GM21529 (cell line): ENCODE data around the gene MEIS1.
"Not testable (repeated sequence)": the region's sequence is repeated elsewhere in the genome, so short reads cannot be mapped to it uniquely, and the experiment has no call there.

Experiments
- ATAC-seq: cut with Tn5 transposase; IDR thresholded peaks from one replicate; pipeline ENCODE4 v1.9.1; 2021; ENCODE audit not compliant: unreplicated experiment

MEIS1 gene

GRCh38 chr2:66434679-66435548, at the start of gene MEIS1:
Gene MEIS1 (plus strand): TSS chr2:66435125. CDS start chr2:66435857, 732 bp downstream.
- peak; percentile 77 for ATAC-seq

GRCh38 chr2:66387016-66387753, 47.7 kb upstream of the MEIS1 start:
- ATAC-seq, result no peak

GRCh38 chr2:66389651-66390131, 45.2 kb upstream of the MEIS1 start:
- no peak for ATAC-seq

DNA sequence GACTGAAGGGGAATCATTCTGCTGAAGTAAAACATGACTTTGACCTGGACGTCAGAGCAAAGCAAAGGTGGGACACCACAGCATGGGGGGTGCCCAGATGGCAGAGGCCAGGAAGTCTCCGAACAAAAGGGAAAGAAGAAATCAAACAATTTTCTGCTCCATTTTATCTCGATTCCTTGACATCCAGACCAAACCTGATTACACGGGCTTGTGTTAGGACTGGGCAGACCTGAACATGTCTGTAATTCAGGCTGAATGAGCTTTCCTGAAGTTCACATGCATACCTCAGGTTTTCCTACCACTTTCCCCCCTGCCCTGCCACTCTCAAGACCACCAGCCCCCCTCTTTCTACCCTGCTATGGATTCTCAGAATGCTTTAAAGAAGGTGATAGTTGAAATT, 44.8 kb upstream of the MEIS1 start:
- ATAC-seq, result no peak

DNA sequence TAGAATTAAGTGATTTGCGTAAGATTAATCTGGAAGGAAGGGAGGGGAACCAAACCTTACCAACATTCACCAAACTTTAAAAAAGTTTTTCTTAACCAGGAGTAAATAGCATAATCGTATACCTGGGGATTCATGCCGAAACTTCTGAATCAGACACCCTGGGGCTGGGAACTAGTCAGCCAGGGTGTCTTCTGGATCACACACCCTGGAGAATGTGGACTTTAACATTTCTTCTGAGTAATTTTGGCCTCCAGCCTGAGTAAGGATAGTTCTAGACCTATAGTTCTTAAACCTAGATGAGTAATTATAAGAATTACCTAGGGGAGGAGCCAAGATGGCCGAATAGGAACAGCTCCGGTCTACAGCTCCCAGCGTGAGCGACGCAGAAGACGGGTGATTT, 44.1 kb upstream of the MEIS1 start:
- ATAC-seq, result no peak

DNA sequence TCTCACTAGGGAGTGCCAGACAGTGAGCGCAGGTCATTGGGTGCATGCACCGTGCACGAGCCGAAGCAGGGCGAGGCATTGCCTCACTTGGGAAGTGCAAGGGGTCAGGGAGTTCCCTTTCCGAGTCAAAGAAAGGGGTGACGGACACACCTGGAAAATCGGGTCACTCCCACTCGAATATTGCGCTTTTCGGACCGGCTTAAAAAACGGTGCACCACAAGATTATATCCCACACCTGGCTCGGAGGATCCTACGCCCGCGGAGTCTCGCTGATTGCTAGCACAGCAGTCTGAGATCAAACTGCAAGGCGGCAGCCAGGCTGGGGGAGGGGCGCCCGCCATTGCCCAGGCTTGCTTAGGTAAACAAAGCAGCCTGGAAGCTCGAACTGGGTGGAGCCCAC, 43.7 kb upstream of the MEIS1 start:
- ATAC-seq, result not testable (repeated sequence)

DNA sequence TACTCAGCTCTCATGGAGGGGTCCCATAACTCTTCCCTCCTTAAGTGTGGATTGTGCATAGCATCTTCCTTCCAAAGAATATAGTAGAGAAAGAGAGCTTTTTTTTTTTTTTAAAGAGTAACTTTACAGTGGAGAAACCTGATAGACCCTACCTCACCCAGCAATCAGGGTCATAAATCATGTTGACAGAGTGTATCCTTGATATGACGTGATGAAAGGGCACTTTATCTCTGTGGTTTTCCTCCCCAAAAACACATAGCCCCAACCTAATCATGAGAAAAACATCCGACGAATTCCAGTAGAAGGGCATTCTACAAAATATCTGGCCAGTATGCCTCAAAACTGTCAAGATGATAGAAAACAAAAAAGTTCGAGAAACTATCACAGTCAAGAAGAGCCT, 29.5 kb upstream of the MEIS1 start:
- no peak for ATAC-seq

DNA sequence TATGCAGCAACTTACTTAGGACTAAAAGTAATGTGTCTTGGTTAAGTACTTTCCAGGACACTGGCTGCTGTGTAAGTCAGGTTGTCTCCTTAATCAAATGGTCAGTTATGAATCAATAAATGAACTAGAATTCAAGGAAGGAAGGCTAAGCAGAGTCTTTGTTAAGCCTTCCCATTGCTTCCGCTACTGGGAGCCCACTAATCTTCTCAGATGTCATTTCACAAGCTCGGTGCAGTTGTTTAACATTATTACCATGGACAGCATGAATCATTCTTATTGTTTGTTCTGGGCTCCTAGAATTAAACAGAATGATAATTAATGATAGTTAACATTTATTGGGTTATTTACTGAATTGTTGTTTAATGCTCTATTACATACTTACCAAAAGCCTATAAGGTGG, 26.0 kb upstream of the MEIS1 start:
- ATAC-seq, result no peak

- ATAC-seq, result no peak
Measured at GRCh38 chr2:66412874-66413273, 22.1 kb upstream of the MEIS1 start.

DNA sequence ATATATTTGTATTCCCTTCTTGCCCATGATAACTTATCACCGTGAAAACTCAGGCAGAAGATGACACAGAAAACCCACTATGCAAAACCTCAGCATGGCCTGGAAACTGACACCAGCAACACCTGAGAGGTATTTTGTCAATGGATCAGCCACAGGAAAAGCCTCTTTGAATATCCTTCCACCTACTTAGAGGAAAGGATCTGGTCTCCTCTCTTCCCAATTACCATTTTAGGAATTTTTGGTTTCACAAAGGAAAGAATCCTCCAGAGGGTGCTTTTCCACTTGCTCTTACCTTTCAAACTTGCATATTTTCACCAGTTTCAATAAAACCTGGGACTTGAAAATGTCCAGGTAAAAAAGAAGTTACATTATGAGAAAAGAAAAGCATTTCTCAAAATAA, 20.0 kb upstream of the MEIS1 start:
- ATAC-seq, result no peak

- ATAC-seq, result no peak
Measured at GRCh38 chr2:66418381-66418780, 16.5 kb upstream of the MEIS1 start.

DNA sequence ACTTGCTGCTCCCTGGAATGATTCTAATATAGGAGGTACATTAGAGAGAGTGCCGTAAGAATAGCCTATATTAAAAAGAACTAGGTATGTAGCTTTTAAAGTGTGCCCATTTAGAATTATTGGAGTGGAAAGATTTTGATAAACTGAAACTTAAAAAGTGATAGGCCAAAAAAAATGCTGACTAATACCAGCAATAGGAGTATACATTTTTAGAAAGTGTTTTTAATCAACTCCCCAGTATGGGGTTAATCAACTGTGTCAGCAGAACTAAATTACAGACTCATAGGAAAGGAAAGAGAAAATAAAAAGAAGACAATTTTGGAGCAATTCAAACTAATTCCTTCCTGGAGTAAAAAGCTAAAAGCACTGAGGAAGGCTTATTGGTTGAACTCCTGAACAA, 13.3 kb upstream of the MEIS1 start:
- no peak for ATAC-seq

GRCh38 chr2:66423391-66424124, 11.4 kb upstream of the MEIS1 start:
- ATAC-seq, result no peak

- ATAC-seq, result no peak
Measured at GRCh38 chr2:66426244-66427111, 8.4 kb upstream of the MEIS1 start.

GRCh38 chr2:66427300-66427699, 7.6 kb upstream of the MEIS1 start:
- ATAC-seq, result no peak

GRCh38 chr2:66428986-66429612, 5.8 kb upstream of the MEIS1 start:
- no peak for ATAC-seq

DNA sequence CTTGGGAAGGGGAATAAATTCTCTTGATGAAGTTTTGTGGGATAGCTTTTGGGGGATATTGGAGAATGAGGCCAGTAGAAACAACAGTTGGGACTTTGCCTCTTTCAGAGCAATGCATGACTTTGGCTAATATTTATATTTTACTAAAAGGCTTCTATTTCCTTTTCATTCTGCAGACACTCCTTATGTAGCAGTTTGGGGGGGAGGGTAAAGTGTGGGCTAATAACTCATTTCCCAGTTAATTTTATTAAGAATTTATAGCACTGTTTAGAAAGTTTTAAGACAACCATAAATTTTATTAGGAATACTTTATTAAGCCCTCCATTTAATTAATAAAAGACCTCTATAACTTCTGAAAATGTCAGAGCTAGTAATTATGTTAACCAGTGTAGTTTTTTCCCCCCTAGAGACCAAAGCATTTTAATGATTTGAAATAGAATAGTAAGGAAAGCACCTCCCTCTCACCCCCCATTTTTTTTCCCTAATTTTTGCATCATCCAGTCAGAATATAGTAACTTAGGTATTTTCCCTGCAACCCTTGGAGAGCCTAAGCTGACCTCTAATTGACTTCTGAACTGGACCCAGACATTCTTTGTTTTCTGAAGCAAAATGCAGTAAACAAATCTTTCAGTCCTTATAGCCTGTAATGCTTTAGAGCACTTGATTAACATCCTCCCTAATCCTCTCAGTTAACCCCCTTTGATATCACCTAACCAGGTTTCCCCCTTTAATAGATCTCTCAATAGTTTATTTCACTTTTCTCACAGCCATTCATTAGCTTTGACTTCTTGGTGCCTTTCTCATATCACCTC, 5.0 kb upstream of the MEIS1 start:
- no peak for ATAC-seq

DNA sequence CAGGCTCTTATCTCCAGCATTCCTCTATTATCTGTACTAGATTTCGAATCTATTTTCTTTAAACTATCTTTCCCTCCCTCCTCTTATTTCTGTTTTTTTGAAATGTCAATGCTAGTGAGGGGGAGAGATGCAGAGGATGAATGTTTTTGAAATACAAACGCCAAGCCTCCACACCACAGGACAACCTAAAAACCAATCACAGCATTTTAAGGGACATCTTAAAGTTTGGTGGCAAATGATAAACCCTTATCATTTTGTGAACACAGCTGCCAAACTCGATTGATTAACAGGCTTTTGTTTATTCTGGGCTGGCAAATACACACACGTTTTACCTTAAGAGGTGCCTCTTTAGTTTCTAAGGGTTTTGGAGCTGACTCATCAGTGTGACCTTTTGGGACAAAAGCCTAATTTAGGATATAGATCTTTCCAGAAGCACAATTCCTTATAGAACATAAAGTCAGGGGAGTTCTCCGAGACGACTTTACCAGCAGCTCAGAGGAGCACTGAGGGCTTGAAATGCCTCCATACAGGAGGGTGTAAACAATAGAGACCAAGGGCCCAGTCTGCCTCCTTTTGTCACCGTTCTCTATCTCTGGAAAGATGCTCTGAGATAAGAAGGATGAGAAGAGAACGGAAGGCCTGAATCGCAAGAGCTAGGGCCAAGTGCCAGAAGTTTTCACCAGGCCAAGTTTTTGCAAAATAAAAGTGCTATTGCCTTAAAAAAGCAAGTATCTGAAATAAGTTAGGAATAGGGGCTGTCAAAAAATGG, 4.2 kb upstream of the MEIS1 start:
- ATAC-seq, result no peak

DNA sequence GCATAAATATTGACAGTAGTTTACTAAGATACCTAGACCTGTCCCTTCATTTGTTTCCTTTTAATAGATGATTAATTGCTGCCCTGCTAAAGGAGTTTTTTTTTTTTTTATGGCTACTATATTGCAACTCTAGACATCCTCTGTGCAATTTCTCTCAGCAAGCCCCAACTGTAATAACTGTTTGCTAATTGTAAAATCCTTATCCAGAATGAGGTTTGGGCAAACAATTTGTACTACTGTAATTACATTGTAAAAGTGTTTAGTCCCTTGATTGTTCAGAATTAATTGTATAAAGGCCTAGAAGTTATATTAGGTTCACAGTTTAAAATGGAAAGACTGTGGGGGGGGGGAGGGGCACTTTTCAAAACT, 3.7 kb upstream of the MEIS1 start:
- ATAC-seq, result no peak
